ENCODE data around the gene TINAG.
"Not testable (repeated sequence)": the region's sequence is repeated elsewhere in the genome, so short reads cannot be mapped to it uniquely, and the experiment has no call there.

Gene TINAG

GRCh38 chr6:54320871-54321270 lies 12.6 kb downstream of the TINAG start:
- ATAC-seq (ENCODE audit: low read depth) (no peak), DNase-seq (ENCODE audit: low spot score) (no peak)
- Histone ChIP-seq H3K9me3 (ENCODE audit: severe bottlenecking) (peaks cover 2% of the 10 kb centered on the region), H3K36me3 (ENCODE audit: low read depth) (no peaks in the 10 kb centered on the region), H3K27me3 (ENCODE audit: insufficient read depth, poor library complexity, severe bottlenecking) (no peaks in the 10 kb centered on the region), H3K4me3 (ENCODE audit: severe bottlenecking) (no peak overlapping the region), H3K4me1 (ENCODE audit: insufficient read depth, poor library complexity, severe bottlenecking) (no peaks in the 10 kb centered on the region), H3K27ac (ENCODE audit: poor library complexity, severe bottlenecking) (no peak overlapping the region)
- TF ChIP-seq, protein P1, sequence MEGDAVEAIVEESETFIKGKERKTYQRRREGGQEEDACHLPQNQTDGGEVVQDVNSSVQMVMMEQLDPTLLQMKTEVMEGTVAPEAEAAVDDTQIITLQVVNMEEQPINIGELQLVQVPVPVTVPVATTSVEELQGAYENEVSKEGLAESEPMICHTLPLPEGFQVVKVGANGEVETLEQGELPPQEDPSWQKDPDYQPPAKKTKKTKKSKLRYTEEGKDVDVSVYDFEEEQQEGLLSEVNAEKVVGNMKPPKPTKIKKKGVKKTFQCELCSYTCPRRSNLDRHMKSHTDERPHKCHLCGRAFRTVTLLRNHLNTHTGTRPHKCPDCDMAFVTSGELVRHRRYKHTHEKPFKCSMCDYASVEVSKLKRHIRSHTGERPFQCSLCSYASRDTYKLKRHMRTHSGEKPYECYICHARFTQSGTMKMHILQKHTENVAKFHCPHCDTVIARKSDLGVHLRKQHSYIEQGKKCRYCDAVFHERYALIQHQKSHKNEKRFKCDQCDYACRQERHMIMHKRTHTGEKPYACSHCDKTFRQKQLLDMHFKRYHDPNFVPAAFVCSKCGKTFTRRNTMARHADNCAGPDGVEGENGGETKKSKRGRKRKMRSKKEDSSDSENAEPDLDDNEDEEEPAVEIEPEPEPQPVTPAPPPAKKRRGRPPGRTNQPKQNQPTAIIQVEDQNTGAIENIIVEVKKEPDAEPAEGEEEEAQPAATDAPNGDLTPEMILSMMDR (IDR thresholded peaks at IDR 0.05; ENCODE audit: poor library complexity, severe bottlenecking): no peak

- Histone ChIP-seq H3K4me3 (ENCODE audit: severe bottlenecking) (no peak overlapping the region), H3K9me3 (ENCODE audit: severe bottlenecking) (no peaks in the 10 kb centered on the region), H3K27ac (ENCODE audit: poor library complexity, severe bottlenecking) (no peak overlapping the region), H3K27me3 (ENCODE audit: insufficient read depth, poor library complexity, severe bottlenecking) (no peaks in the 10 kb centered on the region), H3K4me1 (ENCODE audit: insufficient read depth, poor library complexity, severe bottlenecking) (no peaks in the 10 kb centered on the region), H3K36me3 (ENCODE audit: low read depth) (no peaks in the 10 kb centered on the region)
- TF ChIP-seq, protein P1 (IDR thresholded peaks at IDR 0.05; ENCODE audit: poor library complexity, severe bottlenecking): no peak
- DNase-seq (ENCODE audit: low spot score): no peak
- no peak for ATAC-seq (ENCODE audit: low read depth)
These were observed 19.4 kb downstream of the TINAG start for GRCh38 chr6:54327631-54328030.

- H3K4me1 ChIP-seq (ENCODE audit: insufficient read depth, poor library complexity, severe bottlenecking): peaks cover 22% of the 10 kb centered on the region
- H3K27ac ChIP-seq (ENCODE audit: poor library complexity, severe bottlenecking); DNase-seq (ENCODE audit: low spot score); H3K27me3 ChIP-seq (ENCODE audit: insufficient read depth, poor library complexity, severe bottlenecking); ATAC-seq (ENCODE audit: low read depth); H3K36me3 ChIP-seq (ENCODE audit: low read depth); H3K9me3 ChIP-seq (ENCODE audit: severe bottlenecking); H3K4me3 ChIP-seq (ENCODE audit: severe bottlenecking): not testable (repeated sequence)
These were observed 23.3 kb downstream of the TINAG start for GRCh38 chr6:54331571-54331970.

DNA sequence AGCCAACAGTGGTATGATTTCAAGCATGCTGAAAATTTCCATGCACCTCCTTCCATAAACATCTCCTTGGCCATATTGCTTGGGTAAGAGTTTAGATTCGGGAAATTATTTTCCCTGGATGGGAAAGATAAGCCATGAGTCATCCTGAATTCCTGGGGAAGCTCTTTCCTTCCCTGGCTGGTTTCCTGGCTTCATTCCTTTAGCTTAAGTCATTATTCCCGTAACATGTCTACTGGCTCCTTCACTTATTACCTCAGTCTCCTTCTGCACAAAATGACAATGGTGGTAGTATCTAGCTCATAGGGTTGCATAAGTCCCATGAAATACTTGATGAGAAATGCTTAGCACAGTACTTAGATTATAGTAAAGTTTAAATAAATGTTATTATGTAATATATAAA lies 27.6 kb downstream of the TINAG start:
- no peaks in the 10 kb centered on the region for H3K27me3 ChIP-seq (ENCODE audit: insufficient read depth, poor library complexity, severe bottlenecking)
- TF ChIP-seq, protein P1 (IDR thresholded peaks at IDR 0.05; ENCODE audit: poor library complexity, severe bottlenecking): no peak
- DNase-seq (ENCODE audit: low spot score) (no peak), ATAC-seq (ENCODE audit: low read depth) (peak; percentile 99)
- peaks cover 22% of the 10 kb centered on the region for H3K4me1 ChIP-seq (ENCODE audit: insufficient read depth, poor library complexity, severe bottlenecking)
- peak overlapping the region; percentile 76 for H3K27ac ChIP-seq (ENCODE audit: poor library complexity, severe bottlenecking)
- H3K4me3 ChIP-seq (ENCODE audit: severe bottlenecking): no peak overlapping the region
- peaks cover 2% of the 10 kb centered on the region for H3K9me3 ChIP-seq (ENCODE audit: severe bottlenecking)
- no peaks in the 10 kb centered on the region for H3K36me3 ChIP-seq (ENCODE audit: low read depth)

GRCh38 chr6:54353975-54354374 lies 45.7 kb downstream of the TINAG start:
- no peaks in the 10 kb centered on the region for H3K36me3 ChIP-seq (ENCODE audit: low read depth)
- no peaks in the 10 kb centered on the region for H3K27me3 ChIP-seq (ENCODE audit: insufficient read depth, poor library complexity, severe bottlenecking)
- no peak overlapping the region for H3K4me3 ChIP-seq (ENCODE audit: severe bottlenecking)
- no peaks in the 10 kb centered on the region for H3K4me1 ChIP-seq (ENCODE audit: insufficient read depth, poor library complexity, severe bottlenecking)
- ATAC-seq (ENCODE audit: low read depth): no peak
- no peaks in the 10 kb centered on the region for H3K9me3 ChIP-seq (ENCODE audit: severe bottlenecking)
- TF ChIP-seq, protein P1 (IDR thresholded peaks at IDR 0.05; ENCODE audit: poor library complexity, severe bottlenecking): no peak
- DNase-seq (ENCODE audit: low spot score): no peak
- no peak overlapping the region for H3K27ac ChIP-seq (ENCODE audit: poor library complexity, severe bottlenecking)

Measured in RWPE2 (cell line).